ENCODE data around the gene PPTC7.
"Not testable (repeated sequence)": the region's sequence is repeated elsewhere in the genome, so short reads cannot be mapped to it uniquely, and the experiment has no call there.

Gene PPTC7

DNA sequence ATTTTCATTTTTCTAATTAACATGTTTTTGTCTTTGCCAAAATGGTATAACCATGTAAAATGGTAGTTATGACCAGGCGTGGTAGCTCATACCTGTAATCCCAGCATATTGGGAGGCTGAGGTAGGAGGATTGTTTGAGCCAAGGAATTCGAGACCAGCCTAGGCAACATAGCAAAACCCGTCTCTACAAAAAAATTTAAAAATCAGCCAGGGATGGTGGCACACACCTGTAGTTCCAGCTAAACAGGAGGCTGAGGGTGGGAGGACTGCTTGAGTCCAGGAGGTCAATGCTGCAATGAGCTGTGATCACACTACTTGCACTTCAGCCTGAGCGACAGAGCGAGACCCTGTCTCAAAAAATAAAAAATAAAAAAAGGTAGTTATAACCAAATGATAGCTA lies 23.1 kb downstream of the PPTC7 start:
- Mint-ChIP-seq H3K27me3 (ENCODE audit: low read depth) (no peaks in the 10 kb centered on the region), H3K4me1 (ENCODE audit: low read depth) (peaks cover 33% of the 10 kb centered on the region), H3K27ac (no peak overlapping the region), H3K9me3 (peaks cover 10% of the 10 kb centered on the region), H3K36me3 (ENCODE audit: low read depth) (peaks cover 18% of the 10 kb centered on the region), H3K4me3 (no peak overlapping the region)

DNA sequence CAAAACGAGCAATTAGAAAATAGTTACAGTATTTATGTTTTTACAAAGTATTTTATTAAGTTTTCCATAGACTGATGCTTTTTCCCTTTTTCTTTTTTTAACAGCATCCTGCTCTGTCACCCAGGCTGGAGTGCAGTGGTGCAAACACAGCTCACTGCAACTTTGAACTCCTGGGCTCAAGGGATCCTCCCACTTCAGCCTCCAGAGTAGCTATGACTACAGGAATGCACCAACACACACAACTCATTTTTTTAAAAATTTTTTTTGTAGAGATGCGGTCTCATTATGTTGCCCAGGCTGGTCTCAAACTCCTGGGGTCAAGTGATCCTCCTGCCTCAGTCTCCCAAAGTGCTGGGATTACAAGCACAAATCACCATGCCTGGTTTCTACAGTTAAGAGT lies 24.2 kb downstream of the PPTC7 start:
- not testable (repeated sequence) for H3K9me3 Mint-ChIP-seq; H3K4me3 Mint-ChIP-seq; H3K27me3 Mint-ChIP-seq (ENCODE audit: low read depth); H3K27ac Mint-ChIP-seq
- H3K4me1 Mint-ChIP-seq (ENCODE audit: low read depth) = peaks cover 32% of the 10 kb centered on the region
- H3K36me3 Mint-ChIP-seq (ENCODE audit: low read depth) = peaks cover 18% of the 10 kb centered on the region

DNA sequence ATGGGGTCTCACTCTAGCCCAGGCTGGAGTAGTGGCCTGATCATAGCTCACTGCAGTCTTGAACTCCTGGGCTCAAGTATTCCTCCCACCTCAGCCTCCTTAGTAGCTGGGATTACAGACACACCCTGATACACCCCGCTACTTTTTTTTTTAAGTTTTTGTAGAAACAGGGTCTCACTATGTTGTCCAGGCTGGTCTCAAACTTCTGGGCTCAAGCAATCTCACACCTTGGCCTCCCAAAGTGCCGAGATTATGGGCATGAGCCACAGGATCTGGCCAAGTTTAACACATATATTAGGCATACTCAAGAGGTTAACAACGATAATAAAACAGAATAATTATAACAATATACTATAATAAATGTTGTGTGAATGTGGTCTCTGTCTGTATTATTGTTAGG lies 25.8 kb downstream of the PPTC7 start:
- Mint-ChIP-seq H3K4me1 (ENCODE audit: low read depth) (peaks cover 27% of the 10 kb centered on the region), H3K36me3 (ENCODE audit: low read depth) (peaks cover 14% of the 10 kb centered on the region), H3K27ac (no peak overlapping the region), H3K9me3 (peaks cover 10% of the 10 kb centered on the region), H3K4me3 (no peak overlapping the region), H3K27me3 (ENCODE audit: low read depth) (no peaks in the 10 kb centered on the region)

DNA sequence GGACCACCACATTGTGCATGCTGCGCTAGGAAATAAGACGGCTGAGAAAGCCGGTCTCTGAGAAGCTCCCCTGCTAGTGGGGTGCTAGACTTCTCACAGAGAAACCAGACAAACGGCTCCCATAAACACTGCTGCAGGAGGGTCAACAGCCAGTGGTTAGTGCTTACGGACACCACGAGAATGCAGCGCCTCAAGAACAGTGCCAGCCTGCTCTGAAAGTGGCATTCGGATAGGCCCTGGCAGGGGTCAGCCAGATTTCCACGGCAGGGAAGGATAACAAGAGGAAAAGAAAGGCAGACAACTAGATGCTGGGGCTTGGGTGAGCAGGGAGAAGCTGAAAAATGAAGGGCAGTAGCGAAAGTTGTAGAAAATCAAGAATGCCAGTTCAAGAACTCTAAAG lies 26.4 kb downstream of the PPTC7 start:
- H3K27me3 Mint-ChIP-seq (ENCODE audit: low read depth) = no peaks in the 10 kb centered on the region
- H3K36me3 Mint-ChIP-seq (ENCODE audit: low read depth) = peaks cover 19% of the 10 kb centered on the region
- peaks cover 10% of the 10 kb centered on the region for H3K9me3 Mint-ChIP-seq
- H3K27ac Mint-ChIP-seq = no peak overlapping the region
- peaks cover 27% of the 10 kb centered on the region for H3K4me1 Mint-ChIP-seq (ENCODE audit: low read depth)
- H3K4me3 Mint-ChIP-seq = no peak overlapping the region

DNA sequence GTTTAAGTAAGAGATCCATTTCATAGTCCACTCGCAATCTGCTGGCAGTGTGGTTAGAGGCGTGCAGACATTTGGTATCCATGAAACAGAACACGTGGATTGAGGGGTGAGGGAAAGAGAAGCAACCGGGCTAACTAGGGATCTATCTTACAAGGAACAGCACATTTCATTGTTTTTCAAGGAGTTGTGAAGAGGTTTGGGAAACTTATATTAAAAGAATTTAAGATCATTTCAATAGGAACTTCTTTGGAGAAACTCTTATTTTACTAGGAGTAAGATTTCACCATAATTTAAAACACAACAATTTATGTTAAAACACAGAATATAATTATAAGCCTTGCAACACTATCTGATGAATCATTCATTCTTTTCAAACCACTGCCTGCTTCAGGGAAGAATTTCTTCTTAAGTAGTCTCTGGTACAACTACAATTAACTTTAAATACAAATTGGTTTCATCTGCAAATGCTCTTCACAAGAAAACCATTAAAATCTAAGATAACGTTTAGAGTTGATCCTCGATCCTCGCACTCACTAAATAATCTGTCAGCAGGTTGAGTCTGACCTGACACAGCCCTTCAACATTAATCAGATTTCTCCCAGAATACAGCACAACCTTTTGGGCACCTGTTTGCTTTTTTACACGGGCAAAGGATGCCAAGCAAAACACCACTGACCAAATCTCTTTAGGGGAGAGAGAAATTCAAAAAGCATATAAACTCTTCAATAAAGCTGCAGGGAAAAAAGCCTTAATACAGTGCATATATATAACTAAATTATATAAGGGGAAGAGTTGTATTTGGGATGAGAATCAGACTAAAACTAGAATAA lies 27.3 kb downstream of the PPTC7 start:
- Mint-ChIP-seq H3K9me3 (peaks cover 10% of the 10 kb centered on the region), H3K27ac (no peak overlapping the region), H3K4me3 (no peak overlapping the region), H3K4me1 (ENCODE audit: low read depth) (peaks cover 22% of the 10 kb centered on the region), H3K36me3 (ENCODE audit: low read depth) (peaks cover 21% of the 10 kb centered on the region), H3K27me3 (ENCODE audit: low read depth) (no peaks in the 10 kb centered on the region)

DNA sequence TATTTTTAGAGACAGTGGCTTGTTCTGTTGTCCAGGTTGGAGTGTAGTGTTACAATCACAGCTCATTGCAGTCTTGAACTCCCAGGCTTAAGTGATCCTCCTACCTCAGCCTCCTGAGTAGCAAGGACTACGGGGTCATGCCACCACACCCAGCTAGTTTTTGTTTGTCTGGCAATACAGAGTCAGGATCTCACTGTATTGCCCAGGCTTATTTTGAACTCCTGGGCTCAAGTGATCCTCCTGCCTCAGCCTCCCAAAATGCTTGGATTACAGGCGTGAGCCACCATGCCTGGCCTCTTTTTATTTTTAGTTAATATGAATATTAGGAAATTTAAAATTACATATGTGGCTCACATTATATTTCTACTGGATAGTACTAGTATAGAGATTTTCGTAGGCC lies 28.9 kb downstream of the PPTC7 start:
- Mint-ChIP-seq H3K27me3 (ENCODE audit: low read depth) (no peaks in the 10 kb centered on the region), H3K4me1 (ENCODE audit: low read depth) (peaks cover 26% of the 10 kb centered on the region), H3K27ac (no peak overlapping the region), H3K9me3 (peaks cover 10% of the 10 kb centered on the region), H3K36me3 (ENCODE audit: low read depth) (peaks cover 27% of the 10 kb centered on the region), H3K4me3 (no peak overlapping the region)

DNA sequence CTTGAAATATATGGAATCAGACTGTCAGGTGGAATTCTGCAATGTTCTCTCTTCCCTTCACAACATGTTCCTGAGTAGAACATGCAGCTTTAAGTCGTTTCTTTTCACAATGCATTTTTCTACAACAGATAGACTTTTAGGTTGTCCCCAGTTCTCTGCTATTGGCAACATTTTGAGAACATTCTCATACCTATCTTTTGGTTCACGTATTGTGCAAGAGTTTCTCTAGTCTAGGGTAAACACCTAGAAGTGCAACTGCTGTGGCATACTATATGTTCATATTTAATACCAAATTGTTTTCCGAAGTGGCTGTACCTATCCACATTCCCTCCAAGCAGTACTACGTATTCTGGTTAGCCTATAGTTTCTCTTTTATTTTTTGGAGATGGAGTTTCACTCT lies 32.1 kb downstream of the PPTC7 start:
- peaks cover 20% of the 10 kb centered on the region for H3K4me1 Mint-ChIP-seq (ENCODE audit: low read depth)
- H3K27me3 Mint-ChIP-seq (ENCODE audit: low read depth) = no peaks in the 10 kb centered on the region
- no peaks in the 10 kb centered on the region for H3K9me3 Mint-ChIP-seq
- H3K27ac Mint-ChIP-seq = no peak overlapping the region
- H3K36me3 Mint-ChIP-seq (ENCODE audit: low read depth) = peaks cover 25% of the 10 kb centered on the region
- H3K4me3 Mint-ChIP-seq = no peak overlapping the region

DNA sequence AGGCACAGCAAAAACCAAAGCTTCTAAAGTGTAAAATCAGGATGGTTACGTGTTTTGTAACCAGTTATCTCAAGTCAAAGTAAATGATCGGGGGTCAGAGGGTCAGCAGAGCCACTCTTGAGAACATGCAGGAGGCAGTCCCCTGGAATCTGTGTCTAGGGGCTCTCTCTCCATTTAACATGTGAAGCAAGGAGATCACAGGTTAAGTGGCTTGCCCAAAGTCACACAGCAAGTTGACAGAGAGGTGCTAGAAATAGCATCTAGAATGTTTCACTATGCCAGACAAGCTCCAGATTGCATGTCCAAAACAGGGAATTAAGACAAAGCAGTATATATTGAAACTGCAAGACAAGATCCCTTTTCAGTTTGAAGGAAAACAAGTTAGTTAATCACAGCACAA lies 33.4 kb downstream of the PPTC7 start:
- Mint-ChIP-seq H3K9me3 (no peaks in the 10 kb centered on the region), H3K4me3 (no peak overlapping the region), H3K27ac (peak overlapping the region; percentile 21), H3K27me3 (ENCODE audit: low read depth) (no peaks in the 10 kb centered on the region), H3K4me1 (ENCODE audit: low read depth) (peaks cover 22% of the 10 kb centered on the region), H3K36me3 (ENCODE audit: low read depth) (peaks cover 31% of the 10 kb centered on the region)

DNA sequence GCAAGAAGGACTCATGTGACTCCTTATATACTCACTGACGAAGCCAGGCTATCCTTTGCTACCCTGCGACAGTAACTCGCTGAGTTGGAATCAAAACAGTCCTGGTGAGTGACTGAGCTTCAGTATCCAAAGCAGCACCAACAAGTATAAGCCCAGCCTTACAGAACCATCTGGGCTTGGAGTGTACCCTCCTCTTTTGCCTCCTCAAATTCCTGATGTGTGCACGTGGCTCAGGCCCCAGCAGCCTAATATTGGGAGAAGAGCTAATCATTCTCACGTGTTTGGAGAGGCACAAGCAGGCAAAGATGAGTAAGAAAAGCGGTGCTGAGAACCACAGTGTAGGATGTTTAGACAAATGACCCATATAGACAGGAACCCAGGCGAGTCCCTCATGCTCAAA lies 34.4 kb downstream of the PPTC7 start:
- Mint-ChIP-seq H3K4me1 (ENCODE audit: low read depth) (peaks cover 22% of the 10 kb centered on the region), H3K9me3 (no peaks in the 10 kb centered on the region), H3K4me3 (no peak overlapping the region), H3K36me3 (ENCODE audit: low read depth) (peaks cover 34% of the 10 kb centered on the region), H3K27ac (no peak overlapping the region), H3K27me3 (ENCODE audit: low read depth) (no peaks in the 10 kb centered on the region)

DNA sequence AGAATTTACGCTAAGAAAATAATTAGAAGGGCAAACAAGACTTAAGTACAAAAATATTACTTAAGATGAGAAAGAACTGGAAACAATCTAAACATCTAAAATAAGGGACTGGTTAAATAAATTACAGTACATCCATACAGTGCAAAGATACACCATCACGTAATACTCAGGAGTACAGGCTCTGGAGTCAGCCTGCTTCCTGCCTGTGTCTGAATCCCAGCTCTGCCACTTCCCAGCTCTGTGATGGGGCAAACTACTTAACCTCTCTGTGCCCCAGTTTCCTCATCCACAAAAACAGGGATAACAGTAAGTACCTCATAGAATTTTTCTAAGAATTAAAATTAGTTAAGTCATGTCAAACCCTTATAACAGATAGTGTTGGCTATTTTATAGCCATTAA lies 36.0 kb downstream of the PPTC7 start:
- Mint-ChIP-seq H3K4me3 (no peak overlapping the region), H3K4me1 (ENCODE audit: low read depth) (peaks cover 35% of the 10 kb centered on the region), H3K27me3 (ENCODE audit: low read depth) (no peaks in the 10 kb centered on the region), H3K9me3 (no peaks in the 10 kb centered on the region), H3K36me3 (ENCODE audit: low read depth) (peaks cover 39% of the 10 kb centered on the region), H3K27ac (no peak overlapping the region)

DNA sequence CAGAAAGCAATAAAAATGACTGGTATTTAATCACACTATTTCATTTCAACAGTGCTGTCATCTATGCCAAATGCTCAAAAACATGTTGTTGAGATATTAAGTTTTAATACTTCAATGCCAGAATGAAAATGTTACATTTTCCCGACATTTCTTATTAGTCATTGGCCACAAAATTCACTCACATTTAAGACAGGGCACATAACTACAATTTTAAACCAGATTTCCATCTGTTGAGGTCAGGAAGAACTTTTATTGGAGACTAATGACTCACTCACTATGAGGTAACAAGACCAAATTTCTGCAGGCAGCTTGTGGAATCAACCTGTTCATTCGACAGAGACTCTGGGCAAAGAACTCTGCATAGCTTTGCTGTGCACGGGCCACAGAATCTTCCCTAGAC lies 36.8 kb downstream of the PPTC7 start:
- Mint-ChIP-seq H3K27ac (no peak overlapping the region), H3K27me3 (ENCODE audit: low read depth) (no peaks in the 10 kb centered on the region), H3K36me3 (ENCODE audit: low read depth) (peaks cover 36% of the 10 kb centered on the region), H3K4me1 (ENCODE audit: low read depth) (peaks cover 33% of the 10 kb centered on the region), H3K4me3 (no peak overlapping the region), H3K9me3 (no peaks in the 10 kb centered on the region)

DNA sequence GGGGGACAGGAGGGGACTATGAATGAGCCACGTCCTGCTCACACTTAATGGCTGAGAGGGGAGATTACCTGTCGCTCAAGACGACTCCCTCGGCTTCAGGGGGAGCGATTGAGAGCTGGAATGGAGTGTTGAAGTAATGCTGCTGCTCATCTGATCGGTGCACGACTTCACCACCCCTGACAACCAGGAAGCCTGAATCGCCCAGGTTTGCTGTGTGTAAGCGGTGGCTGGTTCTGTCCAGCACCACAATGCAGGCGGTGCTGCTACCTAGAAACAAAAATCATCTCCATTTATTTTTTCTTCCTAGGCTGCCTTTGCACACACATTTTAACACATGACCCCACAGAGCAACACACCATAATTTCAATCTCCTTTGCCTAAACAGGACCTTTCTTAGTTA lies 37.3 kb downstream of the PPTC7 start:
- Mint-ChIP-seq H3K27ac (peak overlapping the region; percentile 45), H3K27me3 (ENCODE audit: low read depth) (no peaks in the 10 kb centered on the region), H3K36me3 (ENCODE audit: low read depth) (peaks cover 34% of the 10 kb centered on the region), H3K4me1 (ENCODE audit: low read depth) (peaks cover 33% of the 10 kb centered on the region), H3K9me3 (no peaks in the 10 kb centered on the region), H3K4me3 (no peak overlapping the region)

DNA sequence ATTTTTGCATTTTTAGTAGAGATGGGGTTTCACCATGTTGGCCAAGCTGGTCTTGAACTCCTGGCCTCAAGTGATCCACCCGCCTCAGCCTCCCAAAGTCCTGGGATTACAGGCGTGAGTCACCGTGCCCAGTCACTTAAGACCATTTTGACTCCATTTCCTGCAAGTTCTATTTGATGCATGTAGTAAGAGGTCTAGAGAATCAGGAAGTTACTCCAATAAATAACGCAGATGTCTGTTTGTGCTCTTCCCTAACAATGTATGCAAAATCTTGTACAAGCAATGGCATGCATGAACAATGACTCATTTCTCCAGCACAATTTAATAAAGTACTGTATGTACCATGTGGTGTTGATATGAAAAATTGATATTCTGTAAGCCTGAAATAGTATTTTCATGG lies 37.9 kb downstream of the PPTC7 start:
- not testable (repeated sequence) for H3K9me3 Mint-ChIP-seq; H3K4me3 Mint-ChIP-seq; H3K27ac Mint-ChIP-seq; H3K27me3 Mint-ChIP-seq (ENCODE audit: low read depth)
- Mint-ChIP-seq H3K4me1 (ENCODE audit: low read depth) (peaks cover 33% of the 10 kb centered on the region), H3K36me3 (ENCODE audit: low read depth) (peaks cover 31% of the 10 kb centered on the region)

DNA sequence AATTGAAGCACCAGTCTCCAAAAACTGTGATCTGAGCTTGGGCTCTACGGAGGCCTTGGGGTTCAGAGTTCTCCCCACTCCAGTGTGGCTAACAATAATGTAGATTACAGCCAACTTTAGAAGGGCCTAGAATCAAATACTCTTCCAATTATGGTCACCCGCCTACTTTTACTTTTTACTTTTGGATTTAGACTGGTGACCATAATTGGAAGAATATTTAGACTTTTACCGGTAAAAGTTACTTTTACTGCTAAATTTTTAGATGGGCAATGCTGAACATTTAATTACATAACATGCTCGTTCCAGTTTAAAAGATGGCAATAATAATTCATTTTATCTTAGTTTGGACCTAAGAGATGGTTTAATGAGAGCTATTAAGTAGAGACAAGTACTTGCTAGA lies 39.2 kb downstream of the PPTC7 start:
- peaks cover 34% of the 10 kb centered on the region for H3K36me3 Mint-ChIP-seq (ENCODE audit: low read depth)
- H3K4me3 Mint-ChIP-seq = no peak overlapping the region
- no peak overlapping the region for H3K27ac Mint-ChIP-seq

DNA sequence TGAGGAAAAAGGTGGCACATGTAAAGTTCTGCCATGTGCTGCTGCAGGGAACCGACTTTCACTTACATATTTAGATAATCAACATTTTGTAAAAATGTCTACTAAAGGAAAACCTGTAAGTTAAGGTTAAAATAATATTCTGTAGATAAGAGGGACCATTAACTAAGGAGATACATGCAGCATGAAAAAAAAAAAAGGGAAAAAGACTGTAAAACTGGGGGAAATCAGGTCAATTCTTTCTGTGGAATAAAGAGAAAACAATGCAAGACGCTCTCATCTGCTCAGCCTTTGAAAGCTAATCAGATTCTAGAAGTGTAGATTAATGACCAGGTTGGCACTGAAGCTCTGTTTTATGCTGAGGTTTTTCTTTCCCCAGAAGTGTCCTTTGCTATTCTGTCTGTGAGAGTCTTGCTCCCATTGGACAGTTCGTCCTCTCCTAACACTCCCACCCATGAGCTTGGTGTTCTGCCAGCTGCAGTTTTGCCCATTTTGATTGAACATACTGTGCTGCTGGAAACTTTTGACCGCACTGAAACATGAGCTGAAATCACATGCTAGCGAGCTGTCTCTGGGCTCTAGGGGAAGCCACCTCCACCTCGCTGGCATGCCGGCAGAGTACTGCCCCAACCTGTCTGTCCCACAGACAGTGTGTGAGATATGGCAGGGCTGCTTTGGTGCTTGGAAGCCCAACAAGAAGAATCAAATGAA lies 39.7 kb downstream of the PPTC7 start:
- Mint-ChIP-seq H3K9me3 (no peaks in the 10 kb centered on the region), H3K4me3 (no peak overlapping the region), H3K27me3 (ENCODE audit: low read depth) (no peaks in the 10 kb centered on the region), H3K4me1 (ENCODE audit: low read depth) (peaks cover 37% of the 10 kb centered on the region), H3K27ac (peak overlapping the region; percentile 62), H3K36me3 (ENCODE audit: low read depth) (peaks cover 35% of the 10 kb centered on the region)

More for the DNA sequence above, 39.2 kb downstream of the PPTC7 start:
- H3K27me3 Mint-ChIP-seq (ENCODE audit: low read depth) = no peaks in the 10 kb centered on the region
- H3K9me3 Mint-ChIP-seq = no peaks in the 10 kb centered on the region
- H3K4me1 Mint-ChIP-seq (ENCODE audit: low read depth) = peaks cover 35% of the 10 kb centered on the region
